ENCODE data around the gene ZNF814.
A peak's percentile ranks its signal among the peaks of the same experiment; 100 is the strongest.
"Not testable (repeated sequence)": the region's sequence is repeated elsewhere in the genome, so short reads cannot be mapped to it uniquely, and the experiment has no call there.

ZNF814 gene

DNA sequence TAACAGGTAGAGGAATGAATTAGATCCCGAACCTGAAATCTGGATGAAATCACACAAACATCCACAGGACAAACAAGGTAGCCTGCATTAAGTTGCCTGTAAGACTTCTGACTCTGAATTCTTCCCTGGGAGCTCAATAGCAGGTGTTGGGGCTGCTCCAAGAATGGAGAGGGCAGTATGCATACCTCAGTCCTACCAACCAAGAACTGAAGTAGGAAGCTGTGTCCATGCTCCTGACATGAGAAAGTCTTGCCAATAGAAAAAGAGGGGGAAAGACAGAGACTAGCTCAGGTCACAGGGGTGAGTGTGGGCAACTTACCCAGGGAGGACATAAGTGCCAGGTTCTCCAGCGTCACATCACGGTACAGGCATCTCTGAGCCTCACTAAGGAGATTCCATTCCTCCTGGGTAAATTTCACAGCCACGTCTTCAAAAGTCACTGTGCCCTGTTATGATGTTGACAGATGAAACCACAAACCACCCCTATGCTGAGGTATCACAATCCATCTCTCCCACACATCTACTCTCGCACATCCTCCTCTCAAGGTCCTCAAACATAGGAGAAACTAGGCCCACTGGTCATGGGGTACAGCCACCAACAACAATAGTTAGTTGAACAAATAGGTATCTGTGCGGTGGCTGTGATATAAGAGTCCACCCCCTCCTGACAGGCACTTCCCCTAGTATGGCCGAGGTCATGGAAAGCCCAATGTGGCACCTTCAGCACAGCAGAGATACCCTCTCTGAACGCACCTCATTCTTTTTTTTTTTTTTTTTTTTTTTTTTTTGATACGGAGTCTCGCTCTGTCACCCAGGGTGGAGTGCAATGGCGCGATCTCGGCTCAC, 75.6 kb downstream of the ZNF814 start:
- not testable (repeated sequence) for H3K4me3 ChIP-seq (ENCODE audit: low read depth, low read length); H3K27me3 ChIP-seq (ENCODE audit: control insufficient read depth, insufficient read depth, low read length); H3K9ac ChIP-seq (ENCODE audit: low read depth, low read length)

GRCh38 chr19:57812226-57812625, 76.6 kb downstream of the ZNF814 start:
- H3K4me3 ChIP-seq (ENCODE audit: low read depth, low read length) = no peak overlapping the region
- peaks cover 2% of the 10 kb centered on the region for H3K4me1 ChIP-seq (ENCODE audit: control insufficient read depth, insufficient read depth, low read length)
- H3K9me3 ChIP-seq (ENCODE audit: control insufficient read depth, insufficient read depth, low read length) = no peaks in the 10 kb centered on the region

More for the DNA sequence above, 75.6 kb downstream of the ZNF814 start:
- peaks cover 24% of the 10 kb centered on the region for H3K36me3 ChIP-seq (ENCODE audit: control insufficient read depth, insufficient read depth, low read length)
- H3K4me1 ChIP-seq (ENCODE audit: control insufficient read depth, insufficient read depth, low read length); H3K9me3 ChIP-seq (ENCODE audit: control insufficient read depth, insufficient read depth, low read length): not testable (repeated sequence)

DNA sequence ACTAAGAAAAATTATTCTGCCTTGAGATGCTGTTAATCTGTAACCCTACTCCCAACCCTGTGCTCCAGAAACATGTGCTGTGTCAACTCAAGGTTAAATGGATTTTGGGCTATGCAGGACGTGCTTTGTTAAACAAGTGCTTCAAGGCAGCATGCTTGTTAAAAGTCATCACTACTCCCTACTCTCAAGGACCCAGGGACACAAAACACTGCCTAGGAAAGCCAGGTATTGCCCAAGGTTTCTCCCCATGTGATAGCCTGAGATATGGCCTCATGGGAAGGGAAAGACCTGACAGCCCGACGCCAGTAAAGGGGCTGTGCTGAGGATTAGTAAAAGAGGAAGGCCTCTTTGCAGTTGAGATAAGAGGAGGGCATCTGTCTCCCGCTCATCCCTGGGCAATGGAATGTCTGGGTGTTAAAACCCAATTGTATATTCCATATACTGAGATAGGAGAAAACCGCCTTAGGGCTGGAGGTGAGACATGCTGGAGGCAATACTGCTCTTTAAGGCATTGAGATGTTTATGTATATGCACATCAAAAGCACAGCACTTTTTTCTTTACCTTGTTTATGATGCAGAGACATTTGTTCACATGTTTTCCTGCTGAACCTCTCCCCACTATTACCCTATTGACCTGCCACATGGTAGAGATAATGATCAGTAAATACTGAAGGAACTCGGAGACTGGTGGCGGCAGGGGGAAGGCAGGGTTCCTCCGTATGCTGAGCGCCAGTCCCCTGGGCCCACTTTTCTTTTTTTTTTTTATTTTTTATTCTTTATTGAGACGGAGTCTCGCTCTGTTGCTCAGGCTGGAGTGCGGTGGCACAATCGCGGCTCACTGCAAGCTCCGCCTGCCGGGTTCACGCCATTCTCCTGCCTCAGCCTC, 78.2 kb downstream of the ZNF814 start:
- not testable (repeated sequence) for H3K9ac ChIP-seq (ENCODE audit: low read depth, low read length); H3K9me3 ChIP-seq (ENCODE audit: control insufficient read depth, insufficient read depth, low read length); H3K4me1 ChIP-seq (ENCODE audit: control insufficient read depth, insufficient read depth, low read length); H3K4me3 ChIP-seq (ENCODE audit: low read depth, low read length); H3K27me3 ChIP-seq (ENCODE audit: control insufficient read depth, insufficient read depth, low read length)
- peaks cover 28% of the 10 kb centered on the region for H3K36me3 ChIP-seq (ENCODE audit: control insufficient read depth, insufficient read depth, low read length)

More at GRCh38 chr19:57812226-57812625, 76.6 kb downstream of the ZNF814 start:
- Histone ChIP-seq H3K27me3 (ENCODE audit: control insufficient read depth, insufficient read depth, low read length) (no peaks in the 10 kb centered on the region), H3K36me3 (ENCODE audit: control insufficient read depth, insufficient read depth, low read length) (peaks cover 28% of the 10 kb centered on the region), H3K9ac (ENCODE audit: low read depth, low read length) (no peak overlapping the region)

DNA sequence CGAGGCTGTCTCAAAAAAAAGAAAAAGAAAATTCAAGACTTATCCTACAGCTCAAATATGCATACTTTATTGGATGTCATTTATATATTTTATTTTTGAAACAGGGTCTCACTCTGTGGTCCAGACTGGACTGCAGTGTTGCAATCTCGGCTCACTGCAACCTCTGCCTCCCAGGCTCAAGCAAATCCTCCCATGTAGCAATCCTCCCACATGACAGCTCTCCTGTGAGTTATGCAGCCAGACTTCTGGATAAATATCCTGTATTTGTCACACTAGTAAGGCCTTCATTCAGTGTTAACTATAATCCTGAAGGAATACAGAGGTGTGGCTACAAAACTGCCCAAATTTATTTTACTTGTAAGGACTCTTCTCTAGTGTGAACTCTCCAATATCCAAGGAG, 81.3 kb downstream of the ZNF814 start:
- Histone ChIP-seq H3K4me3 (ENCODE audit: low read depth, low read length) (no peak overlapping the region), H3K4me1 (ENCODE audit: control insufficient read depth, insufficient read depth, low read length) (no peaks in the 10 kb centered on the region), H3K9ac (ENCODE audit: low read depth, low read length) (no peak overlapping the region), H3K36me3 (ENCODE audit: control insufficient read depth, insufficient read depth, low read length) (peaks cover 28% of the 10 kb centered on the region), H3K9me3 (ENCODE audit: control insufficient read depth, insufficient read depth, low read length) (no peaks in the 10 kb centered on the region), H3K27me3 (ENCODE audit: control insufficient read depth, insufficient read depth, low read length) (no peaks in the 10 kb centered on the region)

DNA sequence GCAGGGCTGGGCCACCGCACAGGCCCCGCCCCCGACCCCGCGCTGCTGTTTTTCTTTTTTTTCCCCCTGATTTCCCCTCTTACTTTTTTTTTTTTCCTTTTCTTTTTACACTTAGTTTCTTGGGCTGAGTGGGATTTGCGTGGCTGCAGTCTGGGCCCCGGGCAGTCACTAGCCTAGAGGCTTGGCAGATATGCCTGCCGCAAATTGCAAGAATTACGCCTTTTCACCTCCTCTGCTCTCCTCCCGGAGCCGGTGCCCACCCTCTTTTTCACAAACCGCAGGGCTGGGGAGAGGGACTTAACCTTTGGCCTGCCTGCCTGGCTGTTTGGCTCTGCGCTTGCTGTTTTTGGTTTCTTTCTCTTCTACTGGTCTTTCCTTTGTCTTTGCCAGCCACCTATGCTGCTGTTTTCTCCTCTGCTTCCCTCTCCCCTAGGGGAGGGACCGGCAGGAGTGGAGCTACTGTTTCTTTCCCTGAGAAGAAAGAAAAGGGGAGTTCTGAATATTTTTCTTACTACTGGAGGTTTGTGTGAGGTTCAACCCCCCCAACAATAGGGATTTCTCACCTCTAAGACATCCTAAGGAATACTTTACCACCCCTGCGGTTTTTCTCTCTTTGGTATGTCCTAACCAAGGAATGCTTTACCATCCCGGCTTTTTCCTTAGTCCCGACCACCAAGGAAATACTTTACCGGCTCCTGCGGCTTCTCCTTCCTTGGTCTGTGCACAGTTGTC, 85.1 kb downstream of the ZNF814 start:
- Histone ChIP-seq H3K36me3 (ENCODE audit: control insufficient read depth, insufficient read depth, low read length) (peaks cover 8% of the 10 kb centered on the region), H3K4me3 (ENCODE audit: low read depth, low read length) (peak overlapping the region; percentile 73), H3K4me1 (ENCODE audit: control insufficient read depth, insufficient read depth, low read length) (peaks cover 26% of the 10 kb centered on the region), H3K27me3 (ENCODE audit: control insufficient read depth, insufficient read depth, low read length) (no peaks in the 10 kb centered on the region), H3K9me3 (ENCODE audit: control insufficient read depth, insufficient read depth, low read length) (no peaks in the 10 kb centered on the region), H3K9ac (ENCODE audit: low read depth, low read length) (peak overlapping the region; percentile 89)

GRCh38 chr19:57803265-57803593, 85.6 kb downstream of the ZNF814 start:
- H3K4me1 ChIP-seq (ENCODE audit: control insufficient read depth, insufficient read depth, low read length) = peaks cover 29% of the 10 kb centered on the region
- H3K9ac ChIP-seq (ENCODE audit: low read depth, low read length) = peak overlapping the region; percentile 89
- no peaks in the 10 kb centered on the region for H3K9me3 ChIP-seq (ENCODE audit: control insufficient read depth, insufficient read depth, low read length)
- H3K27me3 ChIP-seq (ENCODE audit: control insufficient read depth, insufficient read depth, low read length) = no peaks in the 10 kb centered on the region
- H3K4me3 ChIP-seq (ENCODE audit: low read depth, low read length) = peak overlapping the region; percentile 73
- peaks cover 4% of the 10 kb centered on the region for H3K36me3 ChIP-seq (ENCODE audit: control insufficient read depth, insufficient read depth, low read length)

- H3K27me3 ChIP-seq (ENCODE audit: control insufficient read depth, insufficient read depth, low read length) = no peaks in the 10 kb centered on the region
Measured at GRCh38 chr19:57802269-57802668, 86.6 kb downstream of the ZNF814 start.

GRCh38 chr19:57800696-57801095, 88.1 kb downstream of the ZNF814 start:
- H3K4me3 ChIP-seq (ENCODE audit: low read depth, low read length) = peak overlapping the region; percentile 33
- no peaks in the 10 kb centered on the region for H3K9me3 ChIP-seq (ENCODE audit: control insufficient read depth, insufficient read depth, low read length)
- H3K4me1 ChIP-seq (ENCODE audit: control insufficient read depth, insufficient read depth, low read length) = peaks cover 29% of the 10 kb centered on the region
- H3K9ac ChIP-seq (ENCODE audit: low read depth, low read length) = no peak overlapping the region
- no peaks in the 10 kb centered on the region for H3K36me3 ChIP-seq (ENCODE audit: control insufficient read depth, insufficient read depth, low read length)
- no peaks in the 10 kb centered on the region for H3K27me3 ChIP-seq (ENCODE audit: control insufficient read depth, insufficient read depth, low read length)

More at GRCh38 chr19:57802269-57802668, 86.6 kb downstream of the ZNF814 start:
- H3K4me1 ChIP-seq (ENCODE audit: control insufficient read depth, insufficient read depth, low read length) = peaks cover 29% of the 10 kb centered on the region
- H3K4me3 ChIP-seq (ENCODE audit: low read depth, low read length) = no peak overlapping the region
- H3K36me3 ChIP-seq (ENCODE audit: control insufficient read depth, insufficient read depth, low read length) = no peaks in the 10 kb centered on the region
- H3K9ac ChIP-seq (ENCODE audit: low read depth, low read length) = no peak overlapping the region
- H3K9me3 ChIP-seq (ENCODE audit: control insufficient read depth, insufficient read depth, low read length) = no peaks in the 10 kb centered on the region
